Measurements from ENCODE around the gene CNTN4.

The CNTN4 gene

GRCh38 chr3:2392981-2393380, 294.3 kb downstream of the CNTN4 start:
- DNase-seq (ENCODE audit: low read depth): no peak

- DNase-seq (ENCODE audit: low read depth): no peak
Measured at GRCh38 chr3:2415083-2415482, 316.4 kb downstream of the CNTN4 start.

GRCh38 chr3:2420919-2421318, 322.3 kb downstream of the CNTN4 start:
- DNase-seq (ENCODE audit: low read depth): no peak

- no peak for DNase-seq (ENCODE audit: low read depth)
Measured at GRCh38 chr3:2423143-2423542, 324.5 kb downstream of the CNTN4 start.

- DNase-seq (ENCODE audit: low read depth): no peak
Measured at GRCh38 chr3:2441558-2441957, 342.9 kb downstream of the CNTN4 start.

GRCh38 chr3:2446146-2446545, 347.5 kb downstream of the CNTN4 start:
- DNase-seq (ENCODE audit: low read depth): no peak

GRCh38 chr3:2452249-2452648, 353.6 kb downstream of the CNTN4 start:
- no peak for DNase-seq (ENCODE audit: low read depth)

GRCh38 chr3:2454865-2455264, 356.2 kb downstream of the CNTN4 start:
- no peak for DNase-seq (ENCODE audit: low read depth)

- DNase-seq (ENCODE audit: low read depth): no peak
Measured at GRCh38 chr3:2456788-2457187, 358.1 kb downstream of the CNTN4 start.

GRCh38 chr3:2458816-2459215, 360.1 kb downstream of the CNTN4 start:
- no peak for DNase-seq (ENCODE audit: low read depth)

GRCh38 chr3:2465842-2466241, 367.2 kb downstream of the CNTN4 start:
- no peak for DNase-seq (ENCODE audit: low read depth)

- DNase-seq (ENCODE audit: low read depth): no peak
Measured at GRCh38 chr3:2468816-2469215, 370.1 kb downstream of the CNTN4 start.

GRCh38 chr3:2476996-2477395, 378.3 kb downstream of the CNTN4 start:
- DNase-seq (ENCODE audit: low read depth): no peak

GRCh38 chr3:2477620-2478019, 379.0 kb downstream of the CNTN4 start:
- DNase-seq (ENCODE audit: low read depth): no peak

- no peak for DNase-seq (ENCODE audit: low read depth)
Measured at GRCh38 chr3:2484162-2485026, 385.7 kb downstream of the CNTN4 start.

- no peak for DNase-seq (ENCODE audit: low read depth)
Measured at GRCh38 chr3:2485027-2485375, 386.3 kb downstream of the CNTN4 start.

GRCh38 chr3:2495746-2496145, 397.1 kb downstream of the CNTN4 start:
- DNase-seq (ENCODE audit: low read depth): no peak

- no peak for DNase-seq (ENCODE audit: low read depth)
Measured at GRCh38 chr3:2504912-2505311, 406.2 kb downstream of the CNTN4 start.

GRCh38 chr3:2506776-2507175, 408.1 kb downstream of the CNTN4 start:
- no peak for DNase-seq (ENCODE audit: low read depth)

GRCh38 chr3:2510591-2511145, 412.0 kb downstream of the CNTN4 start:
- DNase-seq (ENCODE audit: low read depth): no peak

GRCh38 chr3:2511356-2511755, 412.7 kb downstream of the CNTN4 start:
- no peak for DNase-seq (ENCODE audit: low read depth)

- DNase-seq (ENCODE audit: low read depth): no peak
Measured at GRCh38 chr3:2512881-2513280, 414.2 kb downstream of the CNTN4 start.

- no peak for DNase-seq (ENCODE audit: low read depth)
Measured at GRCh38 chr3:2513986-2514385, 415.3 kb downstream of the CNTN4 start.

Measured in stimulated activated CD8-positive, alpha-beta memory T cell treated with anti-CD3 and anti-CD28 coated beads, Interleukin-12 subunit alpha, Interleukin-12 subunit beta, amount 100 ng/mL, for 1 hour (primary cell).